ENCODE data around the gene BTK. TPM values are rescaled to one million over a fixed set of nuclear protein-coding genes. Genes with fewer than 3 reads are reported as not detected.

BTK gene
- total RNA-seq, 1 experiment from 2014 or later: not detected

- Histone ChIP-seq H3K4me1 (ENCODE audit: insufficient read depth, low read length, poor library complexity, severe bottlenecking) (no peaks in the 10 kb centered on the region), H3K27ac (ENCODE audit: low read depth, low read length, poor library complexity, severe bottlenecking) (peak within 1 kb of the TSS; percentile 81), H3K4me3 (ENCODE audit: low read depth, low read length, poor library complexity, severe bottlenecking) (peak within 1 kb of the TSS; percentile 68), H3K9me3 (ENCODE audit: low read depth, low read length, poor library complexity, severe bottlenecking) (no peaks in the 10 kb centered on the region), H3K27me3 (replicated peaks; ENCODE audit: insufficient read depth, low read depth, low read length, poor library complexity) (no peaks in the 10 kb centered on the region), H3K36me3 (ENCODE audit: insufficient read depth, low read length, poor library complexity, severe bottlenecking) (peaks cover 27% of the 10 kb centered on the region)
- ChIA-PET CTCF (no interaction called here), POLR2A (ENCODE audit: low non-redundant PET) (interaction anchor here (0.7 kb wide), 1 partner anchor 14 kb away, joined by 4 read pairs; no protein-coding TSS in a partner anchor)
- intact Hi-C loops (cut with micrococcal nuclease; ENCODE audit: unreplicated experiment): no loop called here
- BruUV-seq (replicated peaks): TSS peak; percentile 64
- peak; percentile 93 for DNase-seq (ENCODE audit: low spot score)
- TF ChIP-seq EZH2 (IDR thresholded peaks at IDR 0.05; ENCODE audit: borderline replicate concordance, low read depth, low read length, poor library complexity, severe bottlenecking) (no peak), CTCF (conservative IDR thresholded peaks at IDR 0.05; ENCODE audit: low read depth, low read length) (peak; percentile 81)
Observed at GRCh38 chrX:101390664-101391525, 4.9 kb upstream of the BTK start, which contains the start of gene RPL36A. Gene RPL36A (plus strand): TSS chrX:101391011. CDS start chrX:101391044, 33 bp downstream.

- Histone ChIP-seq H3K36me3 (ENCODE audit: insufficient read depth, low read length, poor library complexity, severe bottlenecking) (peaks cover 19% of the 10 kb centered on the region), H3K4me3 (ENCODE audit: low read depth, low read length, poor library complexity, severe bottlenecking) (no peak overlapping the region), H3K27me3 (replicated peaks; ENCODE audit: insufficient read depth, low read depth, low read length, poor library complexity) (no peaks in the 10 kb centered on the region), H3K9me3 (ENCODE audit: low read depth, low read length, poor library complexity, severe bottlenecking) (no peaks in the 10 kb centered on the region), H3K27ac (ENCODE audit: low read depth, low read length, poor library complexity, severe bottlenecking) (no peak overlapping the region), H3K4me1 (ENCODE audit: insufficient read depth, low read length, poor library complexity, severe bottlenecking) (no peaks in the 10 kb centered on the region)
- no peak for DNase-seq (ENCODE audit: low spot score)
- no peak for TF ChIP-seq EZH2 (IDR thresholded peaks at IDR 0.05; ENCODE audit: borderline replicate concordance, low read depth, low read length, poor library complexity, severe bottlenecking)
- no peak for TF ChIP-seq CTCF (conservative IDR thresholded peaks at IDR 0.05; ENCODE audit: low read depth, low read length)
- intact Hi-C loops (cut with micrococcal nuclease; ENCODE audit: unreplicated experiment): no loop called here
- BruUV-seq (replicated peaks): no TSS peak
- POLR2A ChIA-PET (ENCODE audit: low non-redundant PET): no interaction called here
- CTCF ChIA-PET: interaction anchor here (0.6 kb wide), 1 partner anchor 74 kb away, joined by 4 read pairs; no protein-coding TSS in a partner anchor
Observed at GRCh38 chrX:101388604-101389003, 2.6 kb upstream of the BTK start.

GRCh38 chrX:101386542-101386885 lies 523 bp upstream of the BTK start:
- no peaks in the 10 kb centered on the region for H3K9me3 ChIP-seq (ENCODE audit: low read depth, low read length, poor library complexity, severe bottlenecking)
- no peaks in the 10 kb centered on the region for H3K27me3 ChIP-seq (replicated peaks; ENCODE audit: insufficient read depth, low read depth, low read length, poor library complexity)
- POLR2A ChIA-PET (ENCODE audit: low non-redundant PET): no interaction called here
- no peak overlapping the region for H3K4me3 ChIP-seq (ENCODE audit: low read depth, low read length, poor library complexity, severe bottlenecking)
- H3K27ac ChIP-seq (ENCODE audit: low read depth, low read length, poor library complexity, severe bottlenecking): no peak overlapping the region
- DNase-seq (ENCODE audit: low spot score): no peak
- TF ChIP-seq EZH2 (IDR thresholded peaks at IDR 0.05; ENCODE audit: borderline replicate concordance, low read depth, low read length, poor library complexity, severe bottlenecking): no peak
- no peak for TF ChIP-seq CTCF (conservative IDR thresholded peaks at IDR 0.05; ENCODE audit: low read depth, low read length)
- no peaks in the 10 kb centered on the region for H3K4me1 ChIP-seq (ENCODE audit: insufficient read depth, low read length, poor library complexity, severe bottlenecking)
- intact Hi-C loops (cut with micrococcal nuclease; ENCODE audit: unreplicated experiment): no loop called here
- peaks cover under 1% of the 10 kb centered on the region for H3K36me3 ChIP-seq (ENCODE audit: insufficient read depth, low read length, poor library complexity, severe bottlenecking)
- CTCF ChIA-PET: no interaction called here
- no TSS peak for BruUV-seq (replicated peaks)
